PC-3 (cell line): ENCODE measurements around the gene DLG2. TPM values are rescaled to one million over a fixed set of nuclear protein-coding genes. Genes with fewer than 3 reads are reported as not detected.

Experiments
- ATAC-seq: fragments of 200-7000 bp; cut with Tn5 transposase; 2 replicates; pipeline ENCODE4 v1.9.1; 2020; ENCODE audit warnings: mild to moderate bottlenecking, moderate library complexity
- BruUV-seq: library from RNA; stranded (reverse); fragments of 400-500 nt; replicated peaks from 2 replicates; lab custom pipeline; 2021; lab: Mats Ljungman, UMichigan
- CTCF ChIA-PET: fragments of 300-600 bp; sonication (Branson Sonifier 250); formaldehyde crosslinking; loops from one replicate; lab custom pipeline; 2022; ENCODE audit warnings: antibody characterized with exemption; lab: Charles Lee
- POLR2A ChIA-PET: fragments of 300-600 bp; sonication (Branson Sonifier 250); formaldehyde crosslinking; loops from one replicate; lab custom pipeline; 2022; ENCODE audit warnings: antibody characterized with exemption; ENCODE audit not compliant: unreplicated experiment; lab: Charles Lee
- DNase-seq: peaks from one replicate; pipeline ENCODE4 v3.0.0-alpha.2; 2015
- H2AFZ ChIP-seq: fragments of 300-600 bp; sonication (generic); 2 replicates; pipeline ENCODE4 v1.6.0; 2016; ENCODE audit warnings: antibody characterized with exemption, low read length
- H3F3A ChIP-seq: fragments of 300-600 bp; sonication (generic); one replicate; pipeline ENCODE4 v1.6.0; 2017; ENCODE audit warnings: antibody characterized with exemption, low read length, control low read depth, mild to moderate bottlenecking; ENCODE audit not compliant: unreplicated experiment
- H3K27ac ChIP-seq: fragments of 300-600 bp; sonication (generic); 2 replicates; pipeline ENCODE4 v1.5.1; 2016; ENCODE audit warnings: mild to moderate bottlenecking, low read length
- H3K27me3 ChIP-seq: fragments of 300-600 bp; sonication (generic); 2 replicates; pipeline ENCODE4 v1.6.1; 2016; ENCODE audit warnings: low read length, mixed read lengths
- H3K36me3 ChIP-seq: fragments of 300-600 bp; sonication (generic); 2 replicates; pipeline ENCODE4 v1.6.1; 2016; ENCODE audit warnings: low read depth, mixed run types, low read length, mixed read lengths
- H3K4me1 ChIP-seq: fragments of 300-600 bp; sonication (generic); 2 replicates; pipeline ENCODE4 v1.5.1; 2016; ENCODE audit warnings: low read length; ENCODE audit not compliant: insufficient read depth
- H3K4me2 ChIP-seq: fragments of 300-600 bp; sonication (generic); 2 replicates; pipeline ENCODE4 v1.6.0; 2016; ENCODE audit warnings: low read length
- H3K4me3 ChIP-seq: fragments of 300-600 bp; sonication (generic); 2 replicates; pipeline ENCODE4 v1.5.1; 2016; ENCODE audit warnings: mild to moderate bottlenecking, low read length, mixed read lengths
- H3K79me2 ChIP-seq: fragments of 300-600 bp; sonication (generic); 2 replicates; pipeline ENCODE4 v1.6.1; 2017; ENCODE audit warnings: low read length, mixed read lengths
- H3K9ac ChIP-seq: fragments of 300-600 bp; sonication (generic); 2 replicates; pipeline ENCODE4 v1.6.0; 2016; ENCODE audit warnings: mild to moderate bottlenecking, low read length
- H3K9me2 ChIP-seq: fragments of 300-600 bp; sonication (generic); replicated peaks from 2 replicates; pipeline ENCODE4 v1.6.1; 2016; ENCODE audit warnings: mixed run types, low read length, mixed read lengths
- H3K9me3 ChIP-seq: fragments of 300-600 bp; sonication (generic); 2 replicates; pipeline ENCODE4 v1.6.1; 2016; ENCODE audit warnings: low read length, mixed read lengths
- H4K20me1 ChIP-seq: fragments of 300-600 bp; sonication (generic); 2 replicates; pipeline ENCODE4 v1.6.1; 2016; ENCODE audit warnings: low read length, mixed read lengths
- EZH2 ChIP-seq: fragments of 300-600 bp; sonication (generic); IDR thresholded peaks from one replicate; pipeline ENCODE4 v1.6.1; 2017; ENCODE audit warnings: antibody characterized with exemption, mild to moderate bottlenecking, low read length; ENCODE audit not compliant: unreplicated experiment
- EZH2phosphoT487 ChIP-seq: fragments of 300-600 bp; sonication (generic); IDR thresholded peaks from 2 replicates; pipeline ENCODE4 v1.6.1; 2018; ENCODE audit warnings: mild to moderate bottlenecking, antibody characterized with exemption, low read length, borderline replicate concordance
- intact Hi-C: fragments of 100-400 bp; cut with micrococcal nuclease; formaldehyde crosslinking; loops from 2 replicates; pipeline ENCODE4 v1.9.0; 2023
- total RNA-seq: library from RNA; depleted of rRNA; stranded (reverse); fragments of >200 nt; gene quantifications from 2 replicates; pipeline ENCODE4 v1.2.3, GENCODE V29; 2014
- TF ChIP-seq, protein P1 (sequence below): fragments of 300-600 bp; sonication (generic); conservative IDR thresholded peaks from 2 replicates; pipeline ENCODE4 v1.5.1; 2017; ENCODE audit warnings: antibody characterized with exemption, low read depth, mild to moderate bottlenecking, low read length

DLG2 gene
- total RNA-seq, 1 experiment from 2014 or later = 0.58 TPM

DNA sequence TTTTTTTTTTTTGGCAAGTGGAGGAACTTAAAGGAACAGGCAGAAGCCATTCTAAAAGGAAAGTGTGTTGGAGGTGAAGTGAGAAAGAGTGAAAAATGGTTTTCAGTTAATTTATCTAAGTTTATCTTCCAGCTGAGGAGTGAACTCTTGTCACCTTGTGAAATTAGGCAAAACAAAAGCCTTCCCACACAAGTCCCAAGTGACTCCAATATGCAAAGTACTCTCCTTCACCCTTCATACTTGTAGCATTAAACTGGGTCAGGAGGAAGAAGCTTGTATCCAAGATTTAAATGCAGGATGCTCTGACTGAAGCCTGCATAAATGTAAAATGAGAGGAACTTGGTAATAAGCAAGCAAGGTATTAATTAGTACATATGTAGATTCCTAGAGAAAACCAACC lies 796.8 kb downstream of the DLG2 start:
- no peaks in the 10 kb centered on the region for H3K79me2 ChIP-seq

DNA sequence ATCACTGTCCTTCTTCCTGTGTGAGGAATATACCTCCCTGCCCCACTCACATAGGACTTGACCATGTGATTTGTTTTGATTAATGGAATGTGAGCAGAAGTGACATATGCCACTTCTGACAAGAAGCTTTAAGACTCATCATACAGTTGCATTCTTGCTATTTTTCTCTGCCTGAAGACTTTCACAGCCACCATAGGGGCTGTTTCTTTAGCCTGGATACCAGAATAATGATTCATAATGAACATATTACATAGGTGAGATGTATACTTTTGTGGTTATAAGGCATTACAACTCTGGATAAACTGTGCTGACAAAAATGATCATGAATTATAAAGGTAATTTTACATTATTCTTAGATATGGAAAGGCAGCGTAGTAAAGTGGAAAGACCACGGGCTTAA lies 798.0 kb downstream of the DLG2 start:
- CTCF ChIA-PET = no interaction called here
- intact Hi-C loops = no loop called here
- Histone ChIP-seq H3K4me2 (peak overlapping the region; percentile 10; the same call in 1 of the 2 replicates), H3K9ac (no peak overlapping the region), H3F3A (no peaks in the 10 kb centered on the region), H3K9me2 (no peaks in the 10 kb centered on the region), H3K27ac (no peak overlapping the region), H4K20me1 (no peaks in the 10 kb centered on the region), H3K27me3 (no peaks in the 10 kb centered on the region), H3K9me3 (no peaks in the 10 kb centered on the region), H3K36me3 (no peaks in the 10 kb centered on the region), H3K79me2 (no peaks in the 10 kb centered on the region), H3K4me3 (no peak overlapping the region), H3K4me1 (peaks cover 6% of the 10 kb centered on the region; the same call in 1 of the 2 replicates), H2AFZ (no peak overlapping the region)
- POLR2A ChIA-PET = no interaction called here
- no peak for TF ChIP-seq EZH2phosphoT487
- no peak for TF ChIP-seq EZH2
- TF ChIP-seq, protein P1, sequence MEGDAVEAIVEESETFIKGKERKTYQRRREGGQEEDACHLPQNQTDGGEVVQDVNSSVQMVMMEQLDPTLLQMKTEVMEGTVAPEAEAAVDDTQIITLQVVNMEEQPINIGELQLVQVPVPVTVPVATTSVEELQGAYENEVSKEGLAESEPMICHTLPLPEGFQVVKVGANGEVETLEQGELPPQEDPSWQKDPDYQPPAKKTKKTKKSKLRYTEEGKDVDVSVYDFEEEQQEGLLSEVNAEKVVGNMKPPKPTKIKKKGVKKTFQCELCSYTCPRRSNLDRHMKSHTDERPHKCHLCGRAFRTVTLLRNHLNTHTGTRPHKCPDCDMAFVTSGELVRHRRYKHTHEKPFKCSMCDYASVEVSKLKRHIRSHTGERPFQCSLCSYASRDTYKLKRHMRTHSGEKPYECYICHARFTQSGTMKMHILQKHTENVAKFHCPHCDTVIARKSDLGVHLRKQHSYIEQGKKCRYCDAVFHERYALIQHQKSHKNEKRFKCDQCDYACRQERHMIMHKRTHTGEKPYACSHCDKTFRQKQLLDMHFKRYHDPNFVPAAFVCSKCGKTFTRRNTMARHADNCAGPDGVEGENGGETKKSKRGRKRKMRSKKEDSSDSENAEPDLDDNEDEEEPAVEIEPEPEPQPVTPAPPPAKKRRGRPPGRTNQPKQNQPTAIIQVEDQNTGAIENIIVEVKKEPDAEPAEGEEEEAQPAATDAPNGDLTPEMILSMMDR = no peak
- ATAC-seq (peak; percentile 67), DNase-seq (peak; percentile 61)
- BruUV-seq = no TSS peak

More for the DNA sequence above, 796.8 kb downstream of the DLG2 start:
- no peak overlapping the region for H3K4me2 ChIP-seq
- TF ChIP-seq, protein P1 = no peak
- TF ChIP-seq EZH2phosphoT487 (no peak), EZH2 (no peak)
- no peaks in the 10 kb centered on the region for H4K20me1 ChIP-seq
- BruUV-seq = no TSS peak
- no peak overlapping the region for H2AFZ ChIP-seq
- no peaks in the 10 kb centered on the region for H3K9me3 ChIP-seq
- H3K9me2 ChIP-seq = no peaks in the 10 kb centered on the region
- no peak overlapping the region for H3K4me3 ChIP-seq
- ChIA-PET CTCF (no interaction called here), POLR2A (no interaction called here)
- no peaks in the 10 kb centered on the region for H3F3A ChIP-seq
- no peak for ATAC-seq
- peaks cover 6% of the 10 kb centered on the region; the same call in 1 of the 2 replicates for H3K4me1 ChIP-seq
- H3K27me3 ChIP-seq = no peaks in the 10 kb centered on the region
- no peak for DNase-seq
- no peak overlapping the region for H3K27ac ChIP-seq
- no peaks in the 10 kb centered on the region for H3K36me3 ChIP-seq
- intact Hi-C loops = no loop called here
- no peak overlapping the region for H3K9ac ChIP-seq

DNA sequence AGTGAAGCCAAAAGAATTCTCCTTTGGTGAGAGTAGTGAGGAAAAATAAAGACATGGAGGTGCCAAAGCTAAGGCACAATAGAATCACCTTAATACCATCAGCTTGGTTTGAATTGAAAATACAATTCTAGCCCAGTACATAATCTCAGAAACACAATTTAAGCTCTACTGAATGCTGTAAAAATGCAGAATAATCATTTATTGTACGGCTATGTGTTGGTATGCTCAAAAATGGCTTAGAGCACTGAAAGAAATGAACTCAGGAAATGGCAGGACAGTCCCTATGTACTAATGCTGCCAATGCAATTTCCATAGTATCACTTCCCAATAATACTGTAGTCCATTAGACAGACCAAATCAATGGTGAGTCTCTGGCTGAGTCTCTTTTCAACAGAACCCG lies 798.5 kb downstream of the DLG2 start:
- Histone ChIP-seq H3K9me2 (no peaks in the 10 kb centered on the region), H3K27me3 (no peaks in the 10 kb centered on the region), H3K9ac (no peak overlapping the region), H4K20me1 (no peaks in the 10 kb centered on the region), H3K9me3 (no peaks in the 10 kb centered on the region), H3K4me3 (no peak overlapping the region), H3K36me3 (no peaks in the 10 kb centered on the region), H3K79me2 (no peaks in the 10 kb centered on the region), H3K4me2 (no peak overlapping the region), H3F3A (no peaks in the 10 kb centered on the region), H3K27ac (no peak overlapping the region), H2AFZ (no peak overlapping the region), H3K4me1 (peaks cover 6% of the 10 kb centered on the region; the same call in 1 of the 2 replicates)
- ChIA-PET POLR2A (no interaction called here), CTCF (no interaction called here)
- BruUV-seq = no TSS peak
- ATAC-seq = no peak
- no peak for TF ChIP-seq EZH2
- intact Hi-C loops = no loop called here
- no peak for DNase-seq
